GM12878 (cell line): Measurements from ENCODE around the gene MRPL49. TPM values are rescaled to one million over a fixed set of nuclear protein-coding genes. Genes with fewer than 3 reads are reported as not detected.

Experiments
- ATAC-seq: fragments of 200-7000 bp; cut with Tn5 transposase; 3 replicates; pipeline ENCODE4 v1.9.1; 2020; ENCODE audit warnings: mild to moderate bottlenecking, moderate library complexity
- BruUV-seq: library from RNA; stranded (reverse); fragments of 400-500 nt; replicated peaks from 2 replicates; lab custom pipeline; 2021; lab: Mats Ljungman, UMichigan
- CTCF ChIA-PET: fragments of 300-600 bp; sonication (Branson Sonifier 250); formaldehyde crosslinking; extraction: SDS; loops from one replicate; lab custom pipeline; 2021; ENCODE audit warnings: inconsistent platforms; lab: Yijun Ruan, JAX
- POLR2A ChIA-PET: fragments of 350-600 bp; formaldehyde crosslinking; extraction: SDS; loops from one replicate; lab custom pipeline; 2021; ENCODE audit warnings: inconsistent platforms; lab: Charles Lee
- RAD21 ChIA-PET: fragments of 300-600 bp; sonication (Branson Sonifier 250); formaldehyde crosslinking; loops from one replicate; lab custom pipeline; 2023; ENCODE audit warnings: antibody characterized with exemption; ENCODE audit not compliant: unreplicated experiment; lab: Charles Lee
- SMC1A ChIA-PET: fragments of 300-600 bp; sonication (Branson Sonifier 250); formaldehyde crosslinking; loops from one replicate; lab custom pipeline; 2023; ENCODE audit not compliant: unreplicated experiment, uncharacterized antibody; lab: Charles Lee
- DNase-seq: peaks from one replicate; pipeline ENCODE4 v3.0.0-alpha.2; 2011; ENCODE audit warnings: low read depth, low spot score
- FAIRE-seq: peaks from 3 replicates; lab custom pipeline; 2011; peaks lifted over from hg19 to GRCh38; lab: Jason Lieb, UNC
- H2AFZ ChIP-seq: 2 replicates; pipeline ENCODE4 v1.6.0; 2011; ENCODE audit warnings: low read depth, low read length, control low read depth; ENCODE audit not compliant: control insufficient read depth
- H3K27ac ChIP-seq: 2 replicates; pipeline ENCODE4 v1.5.1; 2011; ENCODE audit warnings: control low read depth; ENCODE audit not compliant: control insufficient read depth, insufficient read depth
- H3K27me3 ChIP-seq, 2 experiments: replicated peaks in 1 of 2; 2 replicates each; pipeline versions ENCODE4 v1.6.0 to v1.6.1; 2011; ENCODE audit warnings: low read length in 1 of 2; ENCODE audit not compliant: control insufficient read depth in 2 of 2, insufficient read depth in 2 of 2
- H3K36me3 ChIP-seq, 2 experiments: 2 replicates each; pipeline ENCODE4 v1.5.1; 2011; ENCODE audit warnings: low read length in 1 of 2; ENCODE audit not compliant: control insufficient read depth in 2 of 2, insufficient read depth in 2 of 2
- H3K4me1 ChIP-seq: 2 replicates; pipeline ENCODE4 v1.6.1; 2011; ENCODE audit warnings: mild to moderate bottlenecking, low read length, moderate library complexity, mixed read lengths; ENCODE audit not compliant: control insufficient read depth, insufficient read depth
- H3K4me2 ChIP-seq: 2 replicates; pipeline ENCODE4 v1.6.0; 2011; ENCODE audit warnings: control low read depth; ENCODE audit not compliant: control insufficient read depth, insufficient read depth
- H3K4me3 ChIP-seq: fragments of 200-600 bp; sonication (generic); 2 replicates; pipeline ENCODE4 v1.5.1; 2016
- H3K79me2 ChIP-seq: 2 replicates; pipeline ENCODE4 v1.6.0; 2011; ENCODE audit warnings: low read length; ENCODE audit not compliant: control insufficient read depth, insufficient read depth
- H3K9ac ChIP-seq: 2 replicates; pipeline ENCODE4 v1.8.0; 2011; ENCODE audit warnings: low read length, control low read depth, mixed read lengths; ENCODE audit not compliant: control insufficient read depth, insufficient read depth
- H3K9me3 ChIP-seq: replicated peaks from 3 replicates; pipeline ENCODE4 v1.5.1; 2011; ENCODE audit warnings: mild to moderate bottlenecking, low read length; ENCODE audit not compliant: control insufficient read depth, insufficient read depth
- H4K20me1 ChIP-seq: 2 replicates; pipeline ENCODE4 v1.6.0; 2011; ENCODE audit not compliant: control insufficient read depth, insufficient read depth
- ATF3 ChIP-seq: IDR thresholded peaks from 2 replicates; pipeline ENCODE4 v1.6.1; 2011; ENCODE audit warnings: low read depth, mild to moderate bottlenecking, low read length, moderate library complexity, borderline replicate concordance; ENCODE audit errors: extremely low read depth
- CHD4 ChIP-seq: fragments of 200-600 bp; sonication (generic); IDR thresholded peaks from 2 replicates; pipeline ENCODE4 v1.6.1; 2016; ENCODE audit warnings: mild to moderate bottlenecking
- CREB1 ChIP-seq: IDR thresholded peaks from 2 replicates; pipeline ENCODE4 v1.6.1; 2012; ENCODE audit warnings: low read depth, mild to moderate bottlenecking, inconsistent platforms
- E4F1 ChIP-seq: fragments of 450-650 bp; IDR thresholded peaks from 2 replicates; pipeline ENCODE4 v1.6.1; 2018; ENCODE audit warnings: borderline replicate concordance, mild to moderate bottlenecking; ENCODE audit not compliant: partially characterized antibody
- FOXK2 ChIP-seq: fragments of 450-650 bp; IDR thresholded peaks from 2 replicates; pipeline ENCODE4 v1.6.1; 2017; ENCODE audit warnings: mild to moderate bottlenecking, moderate library complexity
- HSF1 ChIP-seq: fragments of 150-350 bp; IDR thresholded peaks from 2 replicates; pipeline ENCODE4 v1.6.1; 2014; ENCODE audit warnings: mild to moderate bottlenecking, low read depth, low read length
- IKZF1 ChIP-seq: fragments of 450-650 bp; conservative IDR thresholded peaks from 2 replicates; pipeline ENCODE4 v1.6.1; 2017; ENCODE audit warnings: antibody characterized with exemption, mild to moderate bottlenecking
- MXI1 ChIP-seq: fragments of 150-350 bp; IDR thresholded peaks from 2 replicates; pipeline ENCODE4 v1.6.1; 2011; ENCODE audit warnings: low read depth, mild to moderate bottlenecking, inconsistent platforms, low read length, improper control_type of control experiment
- NR2C2 ChIP-seq: IDR thresholded peaks from 2 replicates; pipeline ENCODE4 v1.6.1; 2011; ENCODE audit warnings: borderline replicate concordance, low read depth; ENCODE audit not compliant: control insufficient read depth, insufficient read length
- NRF1 ChIP-seq: conservative IDR thresholded peaks from 2 replicates; pipeline ENCODE4 v1.6.1; 2011; ENCODE audit warnings: mild to moderate bottlenecking, low read depth, low read length, improper control_type of control experiment
- POLR2A ChIP-seq: IDR thresholded peaks from 2 replicates; pipeline ENCODE4 v1.6.1; 2011; ENCODE audit warnings: low read depth, mild to moderate bottlenecking, low read length
- SP1 ChIP-seq: IDR thresholded peaks from one replicate; pipeline ENCODE4 v1.6.1; 2011; ENCODE audit warnings: low read depth, low read length
- SPI1 ChIP-seq: IDR thresholded peaks from 2 replicates; pipeline ENCODE4 v1.6.1; 2011; ENCODE audit warnings: low read depth, mild to moderate bottlenecking, low read length, moderate library complexity, borderline replicate concordance; ENCODE audit not compliant: insufficient read depth
- SREBF2 ChIP-seq: IDR thresholded peaks from 2 replicates; pipeline ENCODE4 v1.6.1; 2012; ENCODE audit warnings: mild to moderate bottlenecking, low read length
- STAT3 ChIP-seq: IDR thresholded peaks from 2 replicates; pipeline ENCODE4 v1.6.1; 2011; ENCODE audit warnings: low read depth, low read length, improper control_type of control experiment
- ZBTB11 ChIP-seq: fragments of 450-650 bp; formaldehyde crosslinking; IDR thresholded peaks from 2 replicates; pipeline ENCODE4 v1.5.0; 2022; ENCODE audit warnings: mild to moderate bottlenecking, missing genetic modification characterization
- WGBS: methylation state at CpG from one replicate; pipeline ENCODE4 v1.1.6; 2016; ENCODE audit warnings: low lambda C conversion rate; ENCODE audit not compliant: insufficient replicate concordance, insufficient coverage; ENCODE audit errors: missing lambda C conversion rate; 5-methylcytosine and 5-hydroxymethylcytosine counted together
- in situ Hi-C: fragments of 300-500 bp; cut with MboI; formaldehyde crosslinking; loops from 9 replicates; pipeline ENCODE4 v1.14.3; 2018; ENCODE audit warnings: mixed read lengths
- intact Hi-C: fragments of 100-400 bp; cut with micrococcal nuclease; formaldehyde crosslinking; loops from one replicate; pipeline ENCODE4 v1.14.2; 2022; ENCODE audit not compliant: unreplicated experiment
- polyA plus RNA-seq, 11 experiments: library from polyadenylated mRNA; depleted of rRNA in 4 of 11; unstranded in 6 of 11; stranded (reverse) in 5 of 11; fragments of >200 nt; fragmentation: Nextera tagmentation in 4 of 11; fragmentation: Illumina TruSeq in 1 of 11; extraction: Ambion mirVana in 4 of 11; extraction: Trizol in 1 of 11; gene quantifications; 1 replicate in 1 of 11; 2 replicates in 10 of 11; pipeline versions ENCODE4 v1.2.1 to v1.2.3, GENCODE V29; 2011 to 2016; ENCODE audit warnings: inconsistent platforms in 2 of 11, missing spikeins in 2 of 11, low read depth in 1 of 11
- total RNA-seq, 4 experiments: library from RNA; depleted of rRNA in 3 of 4; stranded (reverse); fragments of >200 nt in 3 of 4; fragmentation: Illumina TruSeq in 1 of 4; extraction: Trizol in 1 of 4; gene quantifications; 2 replicates each; pipeline versions ENCODE4 v1.2.1 to v1.2.3, GENCODE V29; 2013 to 2021

Gene MRPL49
- total and polyA plus RNA-seq, 10 of the 15 experiments (the other 5 are each of a cell fraction or from before 2014, with no cell fraction given) = 42.0 to 116 (median 71.7) TPM

DNA sequence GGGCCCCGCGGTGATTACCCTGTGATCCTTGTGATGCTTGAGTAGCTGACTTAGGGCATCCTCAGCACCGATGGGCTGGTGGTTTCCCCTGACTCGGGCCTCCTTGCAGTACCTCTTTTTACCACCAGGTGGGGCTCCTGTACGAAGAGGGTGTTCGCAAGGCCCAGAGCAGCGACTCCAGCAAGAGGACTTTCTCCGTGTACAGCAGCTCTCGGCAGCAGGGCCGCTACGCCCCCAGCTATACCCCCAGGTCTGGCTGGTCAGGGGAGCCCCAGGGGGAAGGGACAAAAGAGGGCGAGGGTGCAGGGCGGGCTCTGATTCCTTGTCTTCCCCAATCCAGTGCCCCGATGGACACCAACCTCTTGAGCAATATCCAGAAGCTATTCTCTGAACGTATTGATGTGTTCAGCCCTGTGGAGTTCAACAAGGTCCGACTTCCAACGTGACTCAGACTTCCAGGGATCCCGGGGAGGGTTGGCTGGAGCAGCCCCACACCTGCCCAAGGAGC is 11.7 kb upstream of the MRPL49 start:
- no peaks in the 10 kb centered on the region for H3K9me3 ChIP-seq
- POLR2A ChIA-PET = interaction anchor here (0.6 to 2.7 kb wide), 11 partner anchors 11 to 707 kb away, joined by 3 to 11 read pairs (median 4); partner anchors contain the start of genes FAU and MRPL49
- no peak overlapping the region for H3K9ac ChIP-seq
- FAIRE-seq = peak; percentile 96
- H3K36me3 ChIP-seq = peaks cover 6 to 16% of the 10 kb centered on the region in 2 experiments; a peak in 3 of 4 replicates
- no TSS peak for BruUV-seq
- DNase-seq = no peak
- H4K20me1 ChIP-seq = no peaks in the 10 kb centered on the region; the same call in 1 of the 2 replicates
- CTCF ChIA-PET = interaction anchor here (0.6 to 6.3 kb wide), 34 partner anchors 8 to 793 kb away, joined by 3 to 93 read pairs (median 4); partner anchors contain the start of genes ARL2, BATF2, CAPN1 and CDC42BPG
- in situ Hi-C loops = no loop called here
- intact Hi-C loops = loop anchor here (5.0 to 10.0 kb wide), 4 partner anchors 72 to 336 kb away; partner anchors contain the start of genes ATG2A, CAPN1, DPF2 and SF1
- no peak overlapping the region for H3K4me3 ChIP-seq
- WGBS = 14% methylated on average over 18 of the region's 18 CpGs
- no peak overlapping the region for H2AFZ ChIP-seq
- no peaks in the 10 kb centered on the region for H3K27me3 ChIP-seq
- no peak overlapping the region for H3K4me2 ChIP-seq
- RAD21 ChIA-PET = interaction anchor here (0.8 to 3.8 kb wide), 12 partner anchors 11 to 264 kb away, joined by 3 to 59 read pairs (median 8); partner anchors contain the start of genes ARL2, CAPN1, CDC42EP2 and FAU
- 0 out of 2 replicates have a peak overlapping the region, but pooled peaks have one; percentile 2 for H3K27ac ChIP-seq
- peaks cover 15% of the 10 kb centered on the region for H3K4me1 ChIP-seq
- peak; percentile 62 for ATAC-seq
- H3K79me2 ChIP-seq = 0 out of 2 replicates have a peak, but pooled peaks cover 2% of the 10 kb centered on the region
- SMC1A ChIA-PET = interaction anchor here (0.6 to 3.1 kb wide), 12 partner anchors 8 to 263 kb away, joined by 3 to 27 read pairs (median 4); partner anchors contain the start of genes CAPN1, FAU, MRPL49 and SNX15
- TF ChIP-seq SP1 (no peak), STAT3 (no peak), FOXK2 (no peak), CHD4 (no peak), POLR2A (no peak; the same call in 1 of the 2 replicates), IKZF1 (no peak), SREBF2 (no peak), HSF1 (no peak), NR2C2 (no peak), ZBTB11 (CRISPR knock-in tag) (no peak), MXI1 (peak; percentile 53; the same call in 1 of the 2 replicates), CREB1 (no peak), SPI1 (peak; percentile 35; the same call in 1 of the 2 replicates), E4F1 (no peak), ATF3 (no peak), NRF1 (no peak)
